ENCODE data around the gene RHBDF1. TPM values are rescaled to one million over a fixed set of nuclear protein-coding genes. Genes with fewer than 3 reads are reported as not detected.

RHBDF1 gene
- total RNA-seq, 1 donor from 2014 or later, result 48.4 TPM

- H3K4me1 ChIP-seq, result peaks cover 3% of the 10 kb centered on the region
- H3K27ac ChIP-seq, result no peak overlapping the region
- intact Hi-C loops (cut with DNase I), result no loop called here
- H3K4me3 ChIP-seq, result no peak overlapping the region
- DNase-seq (no peak), ATAC-seq (no peak)
- no peaks in the 10 kb centered on the region for H3K9me3 ChIP-seq
- TF ChIP-seq CTCF (IDR thresholded peaks at IDR 0.05), result no peak
- H3K36me3 ChIP-seq, result peaks cover 18% of the 10 kb centered on the region
- no peaks in the 10 kb centered on the region for H3K27me3 ChIP-seq
Measured at GRCh38 chr16:118857-119256, 46.4 kb upstream of the RHBDF1 start.

- H3K27ac ChIP-seq, result no peak overlapping the region
- intact Hi-C loops (cut with DNase I), result no loop called here
- ATAC-seq, result peak; percentile 92
- no peaks in the 10 kb centered on the region for H3K27me3 ChIP-seq
- peaks cover 3% of the 10 kb centered on the region for H3K4me1 ChIP-seq
- no peaks in the 10 kb centered on the region for H3K9me3 ChIP-seq
- H3K4me3 ChIP-seq, result no peak overlapping the region
- peak; percentile 69 for TF ChIP-seq CTCF (IDR thresholded peaks at IDR 0.05)
- peaks cover 11% of the 10 kb centered on the region for H3K36me3 ChIP-seq
- peak; percentile 85 for DNase-seq
Measured at GRCh38 chr16:117379-118365, 45.2 kb upstream of the RHBDF1 start.

DNA sequence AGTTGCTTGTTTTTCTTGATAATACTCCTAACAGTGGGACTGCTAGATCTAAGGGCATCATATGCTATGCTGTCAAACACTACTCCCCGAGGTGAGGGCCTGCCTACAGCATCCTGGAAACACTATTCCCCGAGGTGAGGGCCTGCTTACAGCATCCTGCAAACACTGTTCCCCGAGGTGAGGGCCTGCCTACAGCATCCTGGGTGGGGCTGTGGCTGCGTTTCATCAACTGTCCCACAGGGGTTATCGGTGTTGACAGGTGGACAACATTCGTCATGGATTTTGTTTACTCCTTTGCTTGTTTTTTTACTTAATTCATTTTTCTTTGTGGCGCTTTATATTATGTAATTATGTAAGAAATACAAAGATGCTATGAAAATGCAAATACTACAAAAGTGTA is 43.6 kb upstream of the RHBDF1 start:
- intact Hi-C loops (cut with DNase I), result no loop called here
- no peak for TF ChIP-seq CTCF (IDR thresholded peaks at IDR 0.05)
- H3K9me3 ChIP-seq, result no peaks in the 10 kb centered on the region

GRCh38 chr16:114327-114726 is 41.9 kb upstream of the RHBDF1 start:
- intact Hi-C loops (cut with DNase I), result no loop called here

More for the DNA sequence above, 43.6 kb upstream of the RHBDF1 start:
- no peak for ATAC-seq
- Histone ChIP-seq H3K36me3 (peaks cover 23% of the 10 kb centered on the region), H3K4me1 (peaks cover 3% of the 10 kb centered on the region), H3K27me3 (no peaks in the 10 kb centered on the region), H3K27ac (no peak overlapping the region), H3K4me3 (no peak overlapping the region)
- no peak for DNase-seq

DNA sequence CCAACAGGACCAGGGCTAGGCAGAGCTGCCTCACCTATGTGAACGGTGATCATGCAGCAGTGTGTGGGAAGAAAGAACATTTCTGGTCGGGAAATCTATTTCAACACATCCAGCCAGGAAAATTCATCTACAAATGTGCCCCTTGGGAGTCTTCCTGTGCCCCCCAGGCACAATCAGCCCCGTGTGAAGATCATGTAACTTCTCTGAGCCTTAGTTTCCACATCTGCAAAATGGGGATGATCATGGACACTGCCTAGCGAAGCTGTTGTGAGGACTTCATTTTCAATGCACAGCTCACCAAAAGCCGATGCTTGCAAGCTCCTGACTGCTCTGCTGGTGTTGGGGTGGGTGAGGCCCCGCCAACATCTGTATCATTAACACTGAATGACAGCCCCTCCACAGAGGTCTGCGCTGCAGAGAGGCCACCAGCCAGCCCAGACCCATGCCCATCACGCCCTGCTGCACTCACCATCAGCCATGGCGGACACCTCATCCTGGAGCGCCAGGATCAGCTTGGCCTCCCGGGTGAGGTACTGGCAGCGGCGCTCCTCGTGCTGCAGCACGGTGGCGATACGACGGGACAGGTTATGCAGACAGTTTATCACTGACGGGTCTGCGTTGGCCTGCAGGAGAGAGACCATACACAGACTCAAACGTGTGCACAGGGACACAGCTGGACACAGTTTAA is 39.9 kb upstream of the RHBDF1 start:
- Histone ChIP-seq H3K36me3 (peaks cover 39% of the 10 kb centered on the region), H3K9me3 (no peaks in the 10 kb centered on the region), H3K27me3 (no peaks in the 10 kb centered on the region), H3K4me3 (no peak overlapping the region), H3K27ac (no peak overlapping the region), H3K4me1 (no peaks in the 10 kb centered on the region)
- ATAC-seq, result no peak
- intact Hi-C loops (cut with DNase I), result no loop called here
- TF ChIP-seq CTCF (IDR thresholded peaks at IDR 0.05), result no peak
- DNase-seq, result no peak

More at GRCh38 chr16:114327-114726, 41.9 kb upstream of the RHBDF1 start:
- DNase-seq (no peak), ATAC-seq (no peak)
- peaks cover 37% of the 10 kb centered on the region for H3K36me3 ChIP-seq
- no peak overlapping the region for H3K27ac ChIP-seq
- peaks cover 3% of the 10 kb centered on the region for H3K4me1 ChIP-seq
- H3K27me3 ChIP-seq, result no peaks in the 10 kb centered on the region
- no peak overlapping the region for H3K4me3 ChIP-seq
- H3K9me3 ChIP-seq, result no peaks in the 10 kb centered on the region
- no peak for TF ChIP-seq CTCF (IDR thresholded peaks at IDR 0.05)

All from upper lobe of right lung (tissue), 1 donor.